ENCODE results near the gene EFCAB6. TPM values are rescaled to one million over a fixed set of nuclear protein-coding genes. Genes with fewer than 3 reads are reported as not detected.

EFCAB6 gene
- total RNA-seq, 1 donor, result 0.86 TPM

DNA sequence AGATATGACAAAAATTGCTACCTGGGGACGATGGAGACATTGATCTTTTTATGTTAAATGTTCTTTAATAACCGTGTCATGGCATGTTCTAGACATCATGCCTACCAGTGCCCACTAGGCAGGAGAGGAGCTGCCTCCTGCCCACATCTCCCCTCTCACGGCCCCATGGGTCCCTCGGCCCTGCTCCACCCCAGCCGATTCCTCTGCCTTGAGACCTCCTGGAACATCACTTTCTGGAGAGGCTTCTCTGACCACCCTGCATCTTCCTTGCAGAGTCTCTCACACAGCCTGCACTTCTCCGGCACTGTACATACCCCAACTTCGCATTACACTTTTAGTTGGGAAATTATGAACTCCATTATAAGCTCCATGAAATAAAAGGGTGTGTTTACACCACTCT is 16.8 kb downstream of the EFCAB6 start:
- no peak overlapping the region for H3K4me3 ChIP-seq (ENCODE audit: low read depth, low read length)
- no peak for TF ChIP-seq CTCF (IDR thresholded peaks at IDR 0.05; ENCODE audit: insufficient read depth, low read depth, low read length)
- no peak for DNase-seq (ENCODE audit: low read depth)

DNA sequence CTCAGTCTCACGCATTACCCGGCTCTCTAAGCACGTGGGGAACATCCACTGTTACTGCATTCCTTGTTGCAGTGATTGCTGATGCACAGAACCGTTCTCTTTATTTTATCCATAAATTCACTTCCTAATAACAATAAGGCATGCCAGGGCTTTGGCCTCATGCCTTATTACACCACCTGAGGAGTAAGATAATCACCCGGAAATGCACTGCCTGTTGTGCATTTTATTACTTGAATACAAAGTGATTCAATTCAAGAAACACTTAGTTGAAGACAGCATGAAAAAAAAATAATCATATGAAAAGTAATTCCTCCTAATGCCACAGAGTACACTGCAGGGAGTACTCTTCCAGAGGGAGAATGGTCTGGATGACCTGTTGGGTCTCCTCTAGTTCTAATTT is 19.2 kb downstream of the EFCAB6 start:
- no peak for DNase-seq (ENCODE audit: low read depth)
- no peak for TF ChIP-seq CTCF (IDR thresholded peaks at IDR 0.05; ENCODE audit: insufficient read depth, low read depth, low read length)
- no peak overlapping the region for H3K4me3 ChIP-seq (ENCODE audit: low read depth, low read length)

- H3K4me3 ChIP-seq (ENCODE audit: low read depth, low read length), result no peak overlapping the region
- TF ChIP-seq CTCF (IDR thresholded peaks at IDR 0.05; ENCODE audit: insufficient read depth, low read depth, low read length), result no peak
- DNase-seq (ENCODE audit: low read depth), result peak; percentile 93
Measured at GRCh38 chr22:43789452-43789851, 22.7 kb downstream of the EFCAB6 start.

DNA sequence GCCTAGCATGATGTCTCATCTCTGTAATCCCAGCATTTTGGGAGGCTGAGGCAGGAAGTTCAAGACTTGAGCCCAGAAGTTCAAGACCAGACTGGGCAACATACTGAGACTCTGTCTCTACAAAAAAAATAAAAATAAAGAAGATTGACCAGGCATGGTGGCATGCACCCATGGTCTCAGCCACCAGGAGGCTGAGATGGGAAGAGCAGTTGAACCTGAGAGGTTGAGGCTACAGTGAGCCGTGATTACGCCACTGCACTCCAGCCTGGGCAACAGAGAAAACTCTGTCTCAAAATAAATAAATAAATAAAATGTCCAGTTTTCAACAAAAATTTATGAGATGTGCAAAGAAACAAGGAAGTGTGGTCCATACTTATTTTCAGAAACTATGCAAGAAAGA is 28.3 kb downstream of the EFCAB6 start:
- no peak for TF ChIP-seq CTCF (IDR thresholded peaks at IDR 0.05; ENCODE audit: insufficient read depth, low read depth, low read length)
- no peak for DNase-seq (ENCODE audit: low read depth)
- no peak overlapping the region for H3K4me3 ChIP-seq (ENCODE audit: low read depth, low read length)

GRCh38 chr22:43782448-43782847 is 29.7 kb downstream of the EFCAB6 start:
- no peak for DNase-seq (ENCODE audit: low read depth)
- no peak for TF ChIP-seq CTCF (IDR thresholded peaks at IDR 0.05; ENCODE audit: insufficient read depth, low read depth, low read length)
- no peak overlapping the region for H3K4me3 ChIP-seq (ENCODE audit: low read depth, low read length)

DNA sequence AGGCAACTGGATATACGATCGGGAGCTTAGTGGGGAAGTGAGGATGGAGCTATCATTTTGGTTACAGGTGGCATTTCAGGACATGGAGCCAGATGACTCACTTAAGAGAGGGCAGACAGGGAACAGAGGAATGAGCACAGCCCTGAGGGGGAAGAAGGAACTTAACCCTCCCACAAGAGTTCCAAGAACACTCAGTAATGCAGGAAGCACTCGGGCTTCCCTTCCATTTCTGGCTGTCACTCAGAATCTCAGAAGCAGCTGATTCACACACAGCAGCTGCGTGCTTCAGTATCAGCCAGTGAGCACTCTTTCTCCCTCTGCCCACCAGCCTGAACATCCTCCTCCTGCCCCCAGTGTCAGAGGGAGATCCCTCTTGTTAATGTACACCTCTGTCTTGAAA is 34.8 kb downstream of the EFCAB6 start:
- peak; percentile 47 for DNase-seq (ENCODE audit: low read depth)
- TF ChIP-seq CTCF (IDR thresholded peaks at IDR 0.05; ENCODE audit: insufficient read depth, low read depth, low read length), result no peak
- H3K4me3 ChIP-seq (ENCODE audit: low read depth, low read length), result no peak overlapping the region

DNA sequence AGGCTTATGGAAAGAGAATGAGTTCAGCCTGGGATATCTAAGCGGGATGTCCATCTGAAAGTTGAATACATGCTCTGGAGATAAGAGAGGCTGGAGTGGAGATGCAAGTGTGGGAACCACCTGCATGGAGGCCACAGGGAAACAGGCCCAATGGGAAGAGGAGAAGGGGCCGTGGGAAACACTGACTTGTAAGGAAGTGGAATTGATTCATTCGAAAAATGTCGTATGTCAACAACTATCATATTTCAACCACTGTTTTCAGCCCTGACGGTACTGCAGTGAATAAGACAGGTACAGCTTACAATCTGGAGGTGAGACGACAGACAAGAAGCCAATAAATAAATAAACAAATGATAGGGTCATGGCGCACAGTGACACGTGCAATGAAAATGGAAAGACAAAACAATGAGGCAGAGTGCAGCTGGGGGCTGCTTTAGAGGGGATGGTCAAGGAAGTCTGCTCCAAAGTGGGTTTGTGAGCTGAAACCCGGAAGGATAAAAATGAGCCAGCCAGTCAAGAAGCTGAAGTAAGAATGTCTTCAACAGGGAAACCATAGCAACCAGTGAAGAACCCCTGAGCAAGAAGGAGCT is 35.9 kb downstream of the EFCAB6 start:
- no peak overlapping the region for H3K4me3 ChIP-seq (ENCODE audit: low read depth, low read length)
- no peak for DNase-seq (ENCODE audit: low read depth)
- TF ChIP-seq CTCF (IDR thresholded peaks at IDR 0.05; ENCODE audit: insufficient read depth, low read depth, low read length), result no peak

All from fibroblast of villous mesenchyme (primary cell).